IMR-90 (cell line): Measurements from ENCODE around the gene ZBTB25. TPM values are rescaled to one million over a fixed set of nuclear protein-coding genes. Genes with fewer than 3 reads are reported as not detected.

ENCODE experiments used
- ATAC-seq: fragments of 200-7000 bp; cut with Tn5 transposase; 2 replicates; pipeline ENCODE4 v1.9.1; 2020; ENCODE audit warnings: low read depth, mild to moderate bottlenecking, moderate library complexity
- BruUV-seq: library from RNA; stranded (reverse); fragments of 400-500 nt; replicated peaks from 2 replicates; lab custom pipeline; 2021; lab: Mats Ljungman, UMichigan
- CTCF ChIA-PET: fragments of 300-600 bp; formaldehyde crosslinking; extraction: SDS; loops from one replicate; lab custom pipeline; 2021; ENCODE audit warnings: antibody characterized with exemption; lab: Yijun Ruan, JAX
- POLR2A ChIA-PET: fragments of 300-600 bp; sonication (Branson Sonifier 250); formaldehyde crosslinking; loops from one replicate; lab custom pipeline; 2022; ENCODE audit warnings: antibody characterized with exemption; ENCODE audit not compliant: unreplicated experiment; lab: Charles Lee
- DNase-seq: peaks from one replicate; pipeline ENCODE4 v3.0.0; 2013
- H2AFZ ChIP-seq: replicated peaks from 2 replicates; pipeline ENCODE3; 2013; ENCODE audit warnings: low read length, mild to moderate bottlenecking; ENCODE audit not compliant: poor library complexity
- H2AK5ac ChIP-seq: 2 replicates; pipeline ENCODE4 v1.6.1; 2013; ENCODE audit warnings: low read depth, low read length, inconsistent platforms
- H2AK9ac ChIP-seq: replicated peaks from 2 replicates; pipeline ENCODE3; 2013; ENCODE audit warnings: mild to moderate bottlenecking, low read depth, low read length, moderate library complexity; ENCODE audit not compliant: poor library complexity
- H2BK120ac ChIP-seq: 2 replicates; pipeline ENCODE4 v1.6.1; 2013; ENCODE audit warnings: low read depth, low read length, inconsistent platforms
- H2BK15ac ChIP-seq: 3 replicates; pipeline ENCODE4 v1.6.1; 2013; ENCODE audit warnings: low read depth, low read length, inconsistent platforms
- H2BK20ac ChIP-seq: 2 replicates; pipeline ENCODE4 v1.6.1; 2013; ENCODE audit warnings: low read depth, mild to moderate bottlenecking, inconsistent platforms, low read length, moderate library complexity
- H2BK5ac ChIP-seq: 2 replicates; pipeline ENCODE4 v1.6.1; 2013; ENCODE audit warnings: mild to moderate bottlenecking, low read depth, low read length, inconsistent platforms; ENCODE audit not compliant: poor library complexity, severe bottlenecking
- H3K14ac ChIP-seq: replicated peaks from 2 replicates; pipeline ENCODE4 v1.6.1; 2013; ENCODE audit warnings: low read depth, low read length, inconsistent platforms
- H3K18ac ChIP-seq: 2 replicates; pipeline ENCODE4 v1.6.1; 2013; ENCODE audit warnings: low read depth, low read length, control low read depth
- H3K23ac ChIP-seq: 2 replicates; pipeline ENCODE4 v1.6.1; 2013; ENCODE audit warnings: low read depth, low read length, inconsistent platforms
- H3K27ac ChIP-seq: 2 replicates; pipeline ENCODE4 v1.5.1; 2013; ENCODE audit warnings: mild to moderate bottlenecking, control low read depth, low read length; ENCODE audit not compliant: insufficient read depth
- H3K27me3 ChIP-seq: 2 replicates; pipeline ENCODE4 v1.6.1; 2013; ENCODE audit warnings: low read length; ENCODE audit not compliant: control insufficient read depth, insufficient read depth
- H3K36me3 ChIP-seq: 2 replicates; pipeline ENCODE4 v1.6.1; 2013; ENCODE audit warnings: low read length, mixed read lengths; ENCODE audit not compliant: control insufficient read depth, insufficient read depth
- H3K4ac ChIP-seq: 2 replicates; pipeline ENCODE4 v1.6.1; 2013; ENCODE audit warnings: low read depth, low read length, inconsistent platforms
- H3K4me1 ChIP-seq: 2 replicates; pipeline ENCODE4 v1.6.1; 2013; ENCODE audit warnings: low read length, mixed read lengths; ENCODE audit not compliant: control insufficient read depth, insufficient read depth
- H3K4me2 ChIP-seq: 2 replicates; pipeline ENCODE4 v1.6.1; 2013; ENCODE audit warnings: low read depth, mild to moderate bottlenecking, control low read depth, low read length, moderate library complexity
- H3K4me3 ChIP-seq: 2 replicates; pipeline ENCODE4 v1.5.1; 2013; ENCODE audit warnings: low read depth, mild to moderate bottlenecking, control low read depth, low read length, moderate library complexity; ENCODE audit not compliant: insufficient read depth
- H3K56ac ChIP-seq: 2 replicates; pipeline ENCODE4 v1.6.1; 2013; ENCODE audit warnings: low read length, inconsistent platforms; ENCODE audit not compliant: insufficient read depth; ENCODE audit errors: extremely low read depth
- H3K79me1 ChIP-seq, 2 experiments: 2 replicates each; pipeline ENCODE4 v1.6.1; 2013; ENCODE audit warnings: low read length in 2 of 2, inconsistent platforms in 1 of 2, low read depth in 1 of 2
- H3K9ac ChIP-seq: 2 replicates; pipeline ENCODE4 v1.6.1; 2013; ENCODE audit warnings: low read depth, low read length, control low read depth
- H3K9me1 ChIP-seq: 2 replicates; pipeline ENCODE4 v1.6.1; 2013; ENCODE audit warnings: low read length, inconsistent platforms; ENCODE audit not compliant: insufficient read depth
- H3K9me3 ChIP-seq: 2 replicates; pipeline ENCODE4 v1.6.1; 2013; ENCODE audit warnings: low read length; ENCODE audit not compliant: control insufficient read depth, insufficient read depth
- H4K20me1 ChIP-seq: 2 replicates; pipeline ENCODE4 v1.6.1; 2013; ENCODE audit warnings: low read length, inconsistent platforms; ENCODE audit not compliant: insufficient read depth
- H4K5ac ChIP-seq: 2 replicates; pipeline ENCODE4 v1.6.1; 2013; ENCODE audit warnings: mild to moderate bottlenecking, low read depth, low read length, control low read depth
- H4K8ac ChIP-seq, 2 experiments: 2 replicates each; pipeline ENCODE4 v1.6.1; 2013; ENCODE audit warnings: low read depth in 2 of 2, low read length in 2 of 2, control low read depth in 1 of 2, inconsistent platforms in 1 of 2
- H4K91ac ChIP-seq: 2 replicates; pipeline ENCODE4 v1.6.1; 2013; ENCODE audit warnings: low read depth, low read length, inconsistent platforms; ENCODE audit not compliant: insufficient read depth
- CHD1 ChIP-seq: IDR thresholded peaks from 2 replicates; pipeline ENCODE4 v1.6.1; 2012; ENCODE audit warnings: low read depth, low read length, improper control_type of control experiment
- ELK1 ChIP-seq: fragments of 150-350 bp; IDR thresholded peaks from 2 replicates; pipeline ENCODE4 v1.6.1; 2016; ENCODE audit warnings: low read depth, mild to moderate bottlenecking, low read length, moderate library complexity, borderline replicate concordance
- RCOR1 ChIP-seq: IDR thresholded peaks from 2 replicates; pipeline ENCODE4 v1.6.1; 2012; ENCODE audit warnings: mild to moderate bottlenecking, low read length, improper control_type of control experiment; ENCODE audit not compliant: insufficient replicate concordance
- WGBS, 2 experiments: methylation state at CpG; one replicate each; pipeline versions ENCODE4 v1.1.5 to v1.1.7; 2013; ENCODE audit warnings: missing lambda C conversion rate in 2 of 2; ENCODE audit not compliant: insufficient read length in 1 of 2; ENCODE audit errors: extremely low coverage in 2 of 2; 5-methylcytosine and 5-hydroxymethylcytosine counted together
- dilution Hi-C: fragments of 300-500 bp; cut with HindIII; formaldehyde crosslinking; loops from one replicate; pipeline ENCODE4 v1.14.3; 2018; ENCODE audit warnings: low sequenced_read_pairs; ENCODE audit not compliant: unreplicated experiment
- in situ Hi-C: fragments of 300-500 bp; cut with MboI; formaldehyde crosslinking; loops from 3 replicates; pipeline ENCODE4 v1.14.3; 2019; ENCODE audit warnings: low sequenced_read_pairs, inconsistent platforms, mixed read lengths
- intact Hi-C: fragments of 100-400 bp; cut with micrococcal nuclease; formaldehyde crosslinking; loops from 2 replicates; pipeline ENCODE4 v1.10.0; 2022
- polyA plus RNA-seq, 3 experiments: library from polyadenylated mRNA; depleted of rRNA; stranded (reverse); fragments of >200 nt; gene quantifications; 2 replicates each; pipeline ENCODE4 v1.2.3, GENCODE V29; 2012; ENCODE audit warnings: low replicate concordance in 1 of 3
- total RNA-seq: library from RNA; depleted of rRNA; stranded (reverse); fragments of >200 nt; gene quantifications from 2 replicates; pipeline ENCODE4 v1.2.3, GENCODE V29; 2012

Gene ZBTB25
- total and polyA plus RNA-seq, 2 of the 4 experiments (the other 2 are of a cell fraction): 4.4 to 6.6 TPM

- no CpG with 5 or more reads among the region's 2 CpGs for WGBS, 2 experiments
- Histone ChIP-seq H2AK9ac (no peak overlapping the region), H3K27ac (no peak overlapping the region), H2BK20ac (no peak overlapping the region), H3K4me2 (no peak overlapping the region), H3K14ac (no peak overlapping the region), H2AK5ac (no peak overlapping the region), H2BK15ac (no peak overlapping the region), H3K9me3 (no peaks in the 10 kb centered on the region), H4K91ac (no peak overlapping the region), H2BK5ac (no peak overlapping the region), H2AFZ (no peak overlapping the region), H3K79me1 (peaks cover 7 to 25% of the 10 kb centered on the region in 2 experiments), H3K4me3 (no peak overlapping the region), H4K8ac (no peak overlapping the region), H3K56ac (no peak overlapping the region), H3K4me1 (no peaks in the 10 kb centered on the region), H3K4ac (no peak overlapping the region), H3K9ac (no peak overlapping the region), H3K36me3 (peaks cover 7% of the 10 kb centered on the region), H4K5ac (no peak overlapping the region), H3K9me1 (no peaks in the 10 kb centered on the region), H3K27me3 (no peaks in the 10 kb centered on the region), H3K18ac (no peak overlapping the region), H4K20me1 (no peaks in the 10 kb centered on the region; the same call in 1 of the 2 replicates), H2BK120ac (no peak overlapping the region), H3K23ac (no peak overlapping the region)
- DNase-seq (no peak), ATAC-seq (no peak)
- no TSS peak for BruUV-seq
- POLR2A ChIA-PET: no interaction called here
- CTCF ChIA-PET: no interaction called here
- in situ Hi-C loops (loop anchor here (10.0 to 25.0 kb wide), 2 partner anchors 233 to 381 kb away; partner anchors contain the start of gene CHURC1), dilution Hi-C loops (no loop called here), intact Hi-C loops (no loop called here)
- TF ChIP-seq CHD1 (no peak), RCOR1 (no peak), ELK1 (no peak)
These were observed 27.9 kb upstream of the ZBTB25 start for GRCh38 chr14:64531567-64531966.
